Subcutaneous adipose tissue (tissue), 4 donors: ENCODE data around the gene TP63. TPM values are rescaled to one million over a fixed set of nuclear protein-coding genes. Genes with fewer than 3 reads are reported as not detected.

Experiments used
- total RNA-seq, 4 donors: library from RNA; depleted of rRNA; stranded (reverse); fragments of >200 nt; gene quantifications; one replicate each; pipeline ENCODE4 v1.1.0, GENCODE V29; 2016
- TF ChIP-seq, protein P1 (sequence below): fragments of 450-650 bp; IDR thresholded peaks from one replicate; pipeline ENCODE4 v1.5.1; 2016; ENCODE audit warnings: low read depth, mild to moderate bottlenecking, control low read depth, antibody characterized with exemption, moderate library complexity

Gene TP63
- total RNA-seq, 4 donors from 2014 or later: 0.17 to 0.44 TPM; not detected in 2

DNA sequence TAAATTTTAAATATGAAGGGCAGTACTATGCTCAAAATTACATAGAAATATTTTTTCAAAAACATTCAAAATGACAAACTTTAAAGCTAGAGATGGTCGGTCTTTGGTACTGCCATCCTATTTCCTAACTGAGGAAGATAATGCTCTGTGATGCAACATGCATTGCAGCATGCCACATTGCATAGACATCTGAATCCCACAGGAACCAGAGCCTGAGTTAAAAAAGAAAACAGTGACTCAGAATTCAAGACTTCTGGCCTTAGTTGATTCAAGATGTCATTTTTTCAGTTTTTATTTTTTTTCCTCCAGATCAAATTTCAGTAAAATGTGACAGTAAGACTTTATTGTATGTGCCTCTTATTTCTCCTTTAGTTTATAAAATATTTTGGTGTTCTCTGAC lies 33.1 kb downstream of the TP63 start:
- TF ChIP-seq, protein P1, sequence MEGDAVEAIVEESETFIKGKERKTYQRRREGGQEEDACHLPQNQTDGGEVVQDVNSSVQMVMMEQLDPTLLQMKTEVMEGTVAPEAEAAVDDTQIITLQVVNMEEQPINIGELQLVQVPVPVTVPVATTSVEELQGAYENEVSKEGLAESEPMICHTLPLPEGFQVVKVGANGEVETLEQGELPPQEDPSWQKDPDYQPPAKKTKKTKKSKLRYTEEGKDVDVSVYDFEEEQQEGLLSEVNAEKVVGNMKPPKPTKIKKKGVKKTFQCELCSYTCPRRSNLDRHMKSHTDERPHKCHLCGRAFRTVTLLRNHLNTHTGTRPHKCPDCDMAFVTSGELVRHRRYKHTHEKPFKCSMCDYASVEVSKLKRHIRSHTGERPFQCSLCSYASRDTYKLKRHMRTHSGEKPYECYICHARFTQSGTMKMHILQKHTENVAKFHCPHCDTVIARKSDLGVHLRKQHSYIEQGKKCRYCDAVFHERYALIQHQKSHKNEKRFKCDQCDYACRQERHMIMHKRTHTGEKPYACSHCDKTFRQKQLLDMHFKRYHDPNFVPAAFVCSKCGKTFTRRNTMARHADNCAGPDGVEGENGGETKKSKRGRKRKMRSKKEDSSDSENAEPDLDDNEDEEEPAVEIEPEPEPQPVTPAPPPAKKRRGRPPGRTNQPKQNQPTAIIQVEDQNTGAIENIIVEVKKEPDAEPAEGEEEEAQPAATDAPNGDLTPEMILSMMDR: no peak

- TF ChIP-seq, protein P1: no peak
These were observed 42.3 kb downstream of the TP63 start for GRCh38 chr3:189673535-189673934.

DNA sequence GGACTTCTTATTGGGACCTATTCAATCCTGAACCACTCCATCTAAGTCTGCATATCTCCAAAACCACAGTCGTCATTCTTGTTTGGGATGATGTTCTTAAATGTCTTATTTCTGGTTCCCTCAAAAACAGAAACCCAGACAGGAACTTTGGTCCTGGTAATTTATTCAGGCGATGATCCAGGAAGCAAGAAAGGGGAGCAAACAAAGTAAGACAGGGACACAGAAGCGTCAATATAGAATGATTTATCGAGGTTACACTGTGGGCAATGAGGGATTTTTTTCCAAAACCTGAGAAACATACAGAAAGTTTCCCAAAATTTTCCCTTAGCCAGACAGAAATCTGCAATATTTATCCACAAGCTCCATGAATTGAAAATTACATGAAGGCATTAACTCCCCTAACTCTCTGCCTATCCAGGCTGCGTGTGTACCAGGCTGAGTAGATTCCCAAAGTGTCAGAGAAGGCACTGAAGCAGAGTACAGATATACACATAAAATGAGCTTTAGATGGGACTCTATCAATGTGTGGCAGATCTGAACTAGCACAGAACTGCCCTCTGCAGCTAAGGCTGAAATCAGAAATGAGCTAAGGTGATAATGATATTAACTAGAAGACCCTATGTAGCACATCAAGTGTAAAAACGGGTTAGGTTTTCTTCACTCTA lies 43.2 kb downstream of the TP63 start:
- TF ChIP-seq, protein P1: no peak

- TF ChIP-seq, protein P1: no peak
These were observed 46.5 kb downstream of the TP63 start for GRCh38 chr3:189677667-189678066.

DNA sequence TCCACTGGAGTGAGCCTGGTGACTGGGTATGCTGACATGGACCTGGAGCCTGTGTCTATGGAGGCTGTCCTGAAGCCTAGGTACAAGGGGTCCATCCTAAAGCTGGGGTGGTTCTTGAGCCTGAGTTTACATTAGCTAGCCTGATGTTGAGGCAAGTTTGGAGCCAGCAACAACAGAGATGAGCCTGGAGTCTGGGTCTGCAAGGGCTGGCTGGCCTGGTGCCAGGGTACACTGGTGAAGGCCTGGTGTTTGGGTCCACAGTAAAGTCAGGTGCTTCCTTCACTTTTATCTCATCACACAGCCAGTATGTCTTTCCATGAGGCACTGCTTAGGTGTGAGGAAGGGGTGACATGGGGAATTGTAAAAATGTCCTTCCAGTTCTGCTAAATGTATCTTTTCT lies 49.5 kb downstream of the TP63 start:
- TF ChIP-seq, protein P1: no peak

DNA sequence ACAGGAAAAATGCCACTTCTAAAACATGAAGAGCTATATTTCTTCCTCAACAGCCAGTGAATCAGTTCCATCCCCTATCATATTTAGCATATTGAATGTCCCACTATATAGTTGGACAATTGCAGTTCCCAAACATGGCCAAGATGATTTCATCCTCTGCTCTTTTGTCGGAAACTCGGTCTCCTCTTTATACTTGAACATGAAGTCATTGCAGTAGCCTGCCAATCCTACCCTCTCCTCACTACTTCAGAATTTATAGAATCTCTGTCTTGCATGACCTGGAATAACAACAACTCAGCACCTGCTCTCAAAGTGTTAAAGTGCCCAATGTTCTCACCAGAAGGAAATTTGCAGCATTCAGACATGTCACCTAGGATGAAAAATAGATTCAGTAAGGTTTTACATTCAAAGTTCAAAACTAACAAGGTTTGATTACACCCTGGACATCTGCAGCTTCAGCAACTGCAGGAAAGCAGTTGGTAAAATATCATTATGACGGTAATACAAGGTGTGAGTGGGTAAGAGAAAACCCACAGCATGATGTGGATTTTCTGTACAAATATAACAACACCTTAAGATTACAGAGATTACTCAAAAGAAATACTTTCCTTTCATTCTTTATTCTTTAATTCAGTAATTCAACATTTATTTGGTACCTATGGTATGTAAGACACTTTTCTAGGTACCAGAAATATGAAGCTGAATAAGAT lies 52.5 kb downstream of the TP63 start:
- TF ChIP-seq, protein P1: no peak

DNA sequence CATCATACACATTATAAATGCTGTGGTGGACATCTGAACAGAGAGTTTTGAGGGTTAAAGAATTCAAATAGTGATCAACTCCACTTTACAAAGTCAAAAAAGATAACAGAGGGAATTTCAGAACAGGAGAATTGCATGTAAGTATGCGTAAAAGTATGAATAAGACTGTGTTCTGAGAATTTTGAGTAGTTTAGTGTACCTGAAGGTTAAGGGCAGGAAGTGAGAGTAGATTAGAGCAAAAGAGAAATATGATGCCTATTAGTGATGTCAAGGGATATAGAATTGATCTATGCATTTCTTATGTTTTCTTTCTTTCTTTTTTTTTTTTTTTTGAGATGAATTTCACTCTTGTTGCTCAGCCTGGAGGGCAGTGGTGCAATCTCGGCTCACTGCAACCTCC lies 53.1 kb downstream of the TP63 start:
- TF ChIP-seq, protein P1: no peak
